ENCODE data around the gene RHBDL2.
"Not testable (repeated sequence)": the region's sequence is repeated elsewhere in the genome, so short reads cannot be mapped to it uniquely, and the experiment has no call there.

Gene RHBDL2, protein sequence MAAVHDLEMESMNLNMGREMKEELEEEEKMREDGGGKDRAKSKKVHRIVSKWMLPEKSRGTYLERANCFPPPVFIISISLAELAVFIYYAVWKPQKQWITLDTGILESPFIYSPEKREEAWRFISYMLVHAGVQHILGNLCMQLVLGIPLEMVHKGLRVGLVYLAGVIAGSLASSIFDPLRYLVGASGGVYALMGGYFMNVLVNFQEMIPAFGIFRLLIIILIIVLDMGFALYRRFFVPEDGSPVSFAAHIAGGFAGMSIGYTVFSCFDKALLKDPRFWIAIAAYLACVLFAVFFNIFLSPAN

DNA sequence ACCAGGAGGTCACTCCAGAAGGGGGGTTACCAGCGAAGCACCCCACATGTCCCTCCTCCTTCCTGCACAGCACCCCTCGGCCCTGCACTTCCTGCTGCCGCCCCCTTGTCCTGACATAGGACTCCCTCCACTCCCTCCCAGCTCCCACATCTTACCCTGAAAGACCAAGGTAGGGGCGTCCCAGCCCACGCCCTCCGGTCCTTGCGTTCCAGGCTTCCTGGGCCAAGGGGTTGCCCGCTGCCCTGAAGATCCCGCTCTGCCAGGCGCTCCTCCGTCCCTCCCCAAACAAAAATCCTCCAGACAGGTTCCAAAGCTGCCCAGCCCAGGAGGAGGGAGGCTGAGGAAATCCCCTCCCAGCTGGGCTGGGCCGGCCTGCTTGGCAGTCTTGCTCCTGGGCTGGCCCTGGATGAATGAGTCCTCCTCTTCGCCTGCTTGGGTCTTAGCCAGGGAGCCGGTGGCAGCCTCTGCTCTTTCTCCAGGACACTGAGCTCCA lies at the start of gene RHBDL2:
Gene RHBDL2, minus strand, starts transcription at position 304 of the 493 bp plus-strand sequence. CDS start 22,618 bp downstream, outside the sequence.
- in situ Hi-C loops (cut with MboI; ENCODE audit: low sequenced_read_pairs), result no loop called here

DNA sequence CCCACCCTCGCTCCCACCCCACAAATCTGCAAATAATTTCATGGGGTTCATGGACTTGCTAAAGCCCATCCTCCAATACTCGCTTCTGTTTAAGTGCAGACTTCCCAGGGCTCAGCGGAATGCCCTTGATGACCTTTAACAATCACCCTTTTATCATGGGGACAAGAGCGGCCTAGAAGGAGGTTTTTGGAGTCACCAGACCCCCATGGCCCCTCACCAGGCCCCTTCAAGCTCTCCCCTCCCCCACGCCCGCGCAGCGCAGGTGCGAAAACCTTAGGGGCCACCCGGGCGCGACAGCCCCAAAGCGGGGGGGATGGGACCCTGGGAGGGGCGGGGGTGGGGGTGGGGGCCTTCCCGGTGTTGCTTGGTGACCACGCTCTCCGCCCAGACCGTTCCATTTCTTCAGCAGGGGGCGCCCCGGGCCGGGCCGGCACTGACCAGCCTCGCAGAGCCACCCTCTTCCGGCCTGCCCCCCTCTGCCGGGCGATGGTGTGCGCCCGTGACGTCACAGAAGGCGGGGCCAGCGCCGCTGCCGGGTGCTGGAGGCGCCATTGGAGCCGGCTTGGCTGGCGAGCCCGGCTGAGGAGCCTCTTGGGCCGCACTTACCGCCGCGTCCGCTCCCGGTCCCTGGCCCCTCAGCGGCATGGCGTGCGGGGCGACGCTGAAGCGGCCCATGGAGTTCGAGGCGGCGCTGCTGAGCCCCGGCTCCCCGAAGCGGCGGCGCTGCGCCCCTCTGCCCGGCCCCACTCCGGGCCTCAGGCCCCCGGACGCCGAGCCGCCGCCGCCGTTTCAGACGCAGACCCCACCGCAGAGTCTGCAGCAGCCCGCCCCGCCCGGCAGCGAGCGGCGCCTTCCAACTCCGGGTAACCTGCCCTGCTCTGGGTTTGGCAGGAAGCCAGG lies 49.4 kb upstream of the RHBDL2 start, which contains the start of gene AKIRIN1:
Gene AKIRIN1, plus strand, starts transcription at position 539 of the 900 bp plus-strand sequence. Its CDS starts 105 bp downstream, at position 644.
- in situ Hi-C loops (cut with MboI; ENCODE audit: low sequenced_read_pairs), result no loop called here

DNA sequence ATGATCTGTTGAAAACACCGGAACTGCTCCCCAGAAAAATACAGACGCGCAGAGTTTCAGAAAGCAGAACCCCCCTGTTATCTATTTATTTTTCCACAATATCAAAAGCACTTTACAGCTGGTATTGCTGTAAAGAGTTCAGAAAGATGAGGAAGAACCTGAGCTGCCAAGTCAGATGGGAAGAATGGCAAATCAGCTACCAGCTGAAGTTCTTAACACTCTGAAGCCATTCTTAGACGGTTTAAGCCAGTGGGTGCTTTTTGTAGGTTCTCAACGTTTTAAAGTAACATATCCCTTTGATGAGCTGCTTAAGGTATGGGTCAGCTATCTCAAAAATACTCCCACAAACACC lies 48.7 kb upstream of the RHBDL2 start:
- in situ Hi-C loops (cut with MboI; ENCODE audit: low sequenced_read_pairs), result no loop called here

DNA sequence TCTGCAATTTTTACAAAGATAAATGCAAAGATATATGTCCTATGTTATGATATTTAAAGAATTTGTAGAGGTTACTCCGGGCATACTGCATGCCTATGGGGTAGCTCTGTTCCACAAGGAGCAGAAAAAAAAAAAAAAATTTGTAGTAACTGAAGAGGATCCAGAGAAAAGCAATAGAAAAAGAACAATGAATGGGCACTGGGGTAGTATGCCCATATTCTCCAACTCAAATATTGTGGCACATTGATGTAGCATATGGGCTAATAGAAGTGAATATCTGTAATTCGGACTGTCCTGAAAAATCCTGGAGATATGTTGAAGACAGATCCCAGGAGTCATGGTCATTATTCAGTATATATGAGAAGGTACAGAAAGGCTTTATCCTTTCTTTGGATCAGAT lies 48.3 kb upstream of the RHBDL2 start:
- in situ Hi-C loops (cut with MboI; ENCODE audit: low sequenced_read_pairs), result no loop called here

DNA sequence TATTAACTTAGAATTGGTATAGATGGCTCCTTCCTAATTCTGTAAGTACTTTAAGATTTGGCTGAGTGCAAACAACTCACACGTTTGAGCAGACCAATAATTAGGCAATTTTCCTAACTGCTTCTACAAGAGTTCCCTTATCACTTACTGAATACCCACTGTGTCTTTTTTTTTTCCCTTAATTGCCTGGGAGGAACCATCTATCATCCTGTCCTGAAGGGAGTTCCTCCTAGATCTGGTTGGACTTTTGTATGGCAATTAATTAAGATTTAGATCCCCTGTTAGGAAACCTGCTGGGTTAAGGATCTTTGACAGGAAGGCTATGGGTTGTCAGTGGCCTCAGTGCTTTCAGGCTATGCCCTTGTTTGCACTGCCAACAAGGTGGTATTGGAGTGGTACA lies 37.8 kb upstream of the RHBDL2 start:
- in situ Hi-C loops (cut with MboI; ENCODE audit: low sequenced_read_pairs), result not testable (repeated sequence)

DNA sequence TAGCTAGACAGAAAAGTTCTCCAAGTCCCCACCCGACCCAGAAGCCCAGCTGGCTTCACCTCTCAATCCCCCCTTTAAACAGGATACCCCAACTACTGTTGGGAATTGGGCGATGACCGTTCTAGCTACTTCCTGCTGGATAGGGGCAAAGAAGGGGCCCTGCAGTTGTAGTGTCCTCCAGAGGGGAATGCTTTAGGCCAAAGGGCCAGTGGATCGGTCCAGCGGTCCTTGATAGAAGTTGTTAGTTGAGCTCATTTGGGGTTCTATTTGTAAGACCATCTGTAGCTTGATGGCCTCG lies 36.6 kb upstream of the RHBDL2 start:
- in situ Hi-C loops (cut with MboI; ENCODE audit: low sequenced_read_pairs), result not testable (repeated sequence)

DNA sequence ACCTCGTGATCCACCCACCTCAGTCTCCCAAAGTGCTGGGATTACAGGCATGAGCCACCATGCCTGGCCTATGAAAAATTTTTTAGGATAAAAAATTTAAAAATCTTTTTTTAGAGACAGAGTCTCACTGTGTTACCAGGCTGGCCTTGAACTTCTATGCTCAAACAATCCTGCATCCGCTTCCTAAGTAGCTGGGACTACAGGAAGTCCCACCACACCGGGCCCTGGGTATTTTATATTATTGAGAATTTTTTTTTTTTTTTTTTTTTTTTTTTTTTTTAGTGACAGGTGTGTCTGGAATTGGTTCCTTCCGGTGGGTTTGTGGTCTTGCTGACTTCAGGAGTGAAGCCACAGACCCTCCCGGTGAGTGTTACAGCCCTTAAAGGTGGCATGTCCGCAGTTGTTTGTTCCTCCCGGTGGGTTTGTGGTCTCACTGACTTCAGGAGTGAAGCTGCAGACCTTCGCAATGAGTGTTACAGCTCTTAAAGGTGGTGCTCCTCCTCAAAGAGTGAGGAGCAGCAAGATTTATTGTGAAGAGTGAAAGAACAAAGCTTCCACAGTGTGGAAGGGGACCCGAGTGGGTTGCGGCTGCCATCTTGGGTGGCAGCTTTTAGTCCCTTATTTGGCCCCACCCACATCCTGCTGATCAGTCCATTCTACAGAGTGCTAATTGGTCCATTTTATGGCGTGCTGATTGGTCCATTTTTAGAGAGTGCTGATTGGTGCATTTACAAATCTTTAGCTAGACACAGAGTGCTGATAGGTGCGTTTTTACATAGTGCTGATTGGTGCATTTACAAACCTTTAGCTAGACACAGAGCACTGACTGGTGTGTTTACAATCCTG lies 36.0 kb upstream of the RHBDL2 start:
- in situ Hi-C loops (cut with MboI; ENCODE audit: low sequenced_read_pairs), result not testable (repeated sequence)

DNA sequence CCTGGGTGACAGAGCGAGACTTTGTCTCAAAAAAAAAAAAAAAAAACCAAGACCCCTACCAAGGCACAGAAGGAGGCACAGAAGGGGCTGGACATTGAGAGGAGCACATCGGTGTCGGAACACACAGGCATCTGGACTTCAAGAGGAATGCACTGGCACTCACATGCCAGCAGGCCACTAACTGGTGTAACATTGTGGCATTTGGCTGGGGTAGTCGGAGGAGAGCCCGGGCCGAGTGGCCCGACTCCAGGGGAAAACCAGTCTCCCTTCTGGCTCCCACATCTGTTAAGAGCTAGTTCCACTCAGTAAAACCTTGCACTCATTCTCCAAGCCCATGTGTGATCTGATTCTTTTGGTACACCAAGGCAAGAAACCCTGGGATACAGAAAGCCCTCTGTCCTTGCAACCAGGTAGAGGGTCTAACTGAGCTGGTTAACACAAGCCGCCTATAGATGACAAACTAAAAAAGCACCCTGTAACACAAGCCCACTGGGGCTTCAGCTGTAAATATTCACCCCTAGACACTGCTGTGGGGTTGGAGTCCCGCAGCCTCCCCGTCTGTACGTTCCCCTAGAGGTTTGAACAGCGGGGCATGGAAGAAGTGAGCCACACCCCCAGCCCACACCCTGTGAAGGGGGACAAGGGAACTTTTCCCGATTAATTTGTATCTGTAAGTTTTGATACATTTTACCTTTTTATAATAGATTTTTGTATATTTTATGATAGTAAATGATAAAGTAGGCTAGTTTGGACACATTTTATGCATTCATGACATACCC lies 32.2 kb upstream of the RHBDL2 start:
- in situ Hi-C loops (cut with MboI; ENCODE audit: low sequenced_read_pairs), result no loop called here

DNA sequence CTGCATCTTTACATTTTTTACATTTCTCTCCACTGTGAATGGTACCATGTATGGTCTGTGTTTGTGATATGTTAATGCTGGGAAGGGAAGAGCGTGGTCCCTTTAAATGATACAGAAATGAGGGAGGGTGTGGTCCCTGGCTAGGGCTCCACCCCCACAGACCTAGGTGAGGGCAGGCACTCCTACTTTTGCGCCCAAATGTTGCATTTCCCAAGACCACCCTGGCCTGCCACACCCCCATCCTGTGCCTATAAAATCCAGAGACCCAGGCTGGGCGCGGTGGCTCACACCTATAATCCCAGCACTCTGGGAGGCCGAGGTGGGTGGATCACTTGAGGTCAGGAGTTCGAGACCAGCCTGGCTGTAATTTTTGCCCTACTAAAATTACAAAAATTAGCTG lies 31.5 kb upstream of the RHBDL2 start:
- in situ Hi-C loops (cut with MboI; ENCODE audit: low sequenced_read_pairs), result not testable (repeated sequence)

DNA sequence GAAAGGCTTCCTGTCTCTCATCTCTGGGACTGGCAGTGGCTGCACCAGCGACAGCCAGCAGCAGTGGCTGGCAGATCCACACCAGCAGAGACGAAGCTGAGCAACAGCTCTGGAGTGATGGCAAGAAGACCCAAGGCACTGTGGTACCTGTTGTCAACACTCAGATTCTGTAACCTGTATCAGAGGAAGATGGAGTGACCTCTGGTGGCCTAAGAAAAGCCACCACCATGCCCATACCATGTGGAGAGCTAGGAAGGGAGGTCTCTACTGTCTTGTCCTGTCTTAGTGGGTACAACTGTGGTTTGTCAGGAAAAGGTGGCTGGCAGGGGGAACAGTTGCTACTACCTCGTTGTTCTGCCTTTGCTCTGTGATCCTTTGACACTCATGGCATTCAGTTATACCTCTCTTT lies 22.5 kb upstream of the RHBDL2 start:
- in situ Hi-C loops (cut with MboI; ENCODE audit: low sequenced_read_pairs), result no loop called here

DNA sequence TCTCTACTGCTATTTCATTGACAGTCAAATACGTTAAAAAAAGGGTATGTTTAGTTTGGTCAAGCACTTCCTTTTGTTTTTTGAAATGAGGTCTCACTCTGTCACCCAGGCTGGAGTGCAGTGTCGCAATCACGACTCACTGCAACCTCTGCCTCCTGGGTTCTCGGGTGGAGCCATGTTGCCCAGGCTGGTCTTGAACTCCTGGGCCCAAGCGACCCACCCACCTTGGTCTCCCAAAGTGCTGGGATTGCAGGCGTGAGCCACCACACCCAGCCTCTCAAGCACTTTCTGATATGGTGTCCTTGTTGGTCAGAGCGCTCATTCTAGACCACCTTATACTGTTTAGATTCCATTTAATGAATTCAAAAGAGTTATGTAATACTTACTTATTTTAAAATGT lies 20.9 kb upstream of the RHBDL2 start:
- in situ Hi-C loops (cut with MboI; ENCODE audit: low sequenced_read_pairs), result no loop called here

DNA sequence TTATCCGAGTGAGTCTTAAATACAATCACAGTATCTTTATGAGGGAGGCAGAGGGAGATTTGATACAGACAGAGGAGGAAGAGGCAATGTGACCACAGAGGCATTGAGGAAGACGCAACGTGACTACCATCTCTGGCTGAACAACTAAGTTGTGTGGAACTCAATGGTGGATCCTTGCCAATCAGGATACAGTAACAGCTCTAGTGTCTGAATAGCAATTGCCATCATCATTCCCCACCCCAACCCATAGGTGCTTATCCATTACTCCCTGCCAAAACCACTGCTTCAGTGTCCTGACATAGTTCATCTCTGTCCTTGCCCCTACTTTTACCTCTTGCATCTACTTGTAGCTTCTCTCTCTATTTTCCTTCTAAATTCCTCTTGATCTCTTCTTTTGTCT lies 20.5 kb upstream of the RHBDL2 start:
- in situ Hi-C loops (cut with MboI; ENCODE audit: low sequenced_read_pairs), result no loop called here

DNA sequence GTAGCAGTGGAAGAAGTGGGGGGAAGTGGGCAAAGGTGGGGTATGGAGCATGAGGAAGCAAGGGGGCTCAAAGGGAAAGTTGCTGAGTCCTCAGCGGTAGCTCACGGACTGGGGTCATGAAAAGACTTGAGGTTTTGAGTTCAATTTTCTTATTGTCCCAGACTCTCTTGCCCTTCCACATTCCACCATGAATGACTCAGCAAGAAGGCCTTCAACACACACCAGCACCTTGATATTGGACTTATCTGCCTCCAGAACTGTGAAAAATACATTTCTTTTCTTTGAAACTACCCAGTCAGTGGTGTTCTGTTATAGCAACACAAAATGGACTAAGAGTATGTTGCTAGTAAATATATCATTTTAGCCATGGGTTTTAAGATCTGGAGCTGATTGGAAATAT lies 17.3 kb upstream of the RHBDL2 start:
- in situ Hi-C loops (cut with MboI; ENCODE audit: low sequenced_read_pairs), result no loop called here

DNA sequence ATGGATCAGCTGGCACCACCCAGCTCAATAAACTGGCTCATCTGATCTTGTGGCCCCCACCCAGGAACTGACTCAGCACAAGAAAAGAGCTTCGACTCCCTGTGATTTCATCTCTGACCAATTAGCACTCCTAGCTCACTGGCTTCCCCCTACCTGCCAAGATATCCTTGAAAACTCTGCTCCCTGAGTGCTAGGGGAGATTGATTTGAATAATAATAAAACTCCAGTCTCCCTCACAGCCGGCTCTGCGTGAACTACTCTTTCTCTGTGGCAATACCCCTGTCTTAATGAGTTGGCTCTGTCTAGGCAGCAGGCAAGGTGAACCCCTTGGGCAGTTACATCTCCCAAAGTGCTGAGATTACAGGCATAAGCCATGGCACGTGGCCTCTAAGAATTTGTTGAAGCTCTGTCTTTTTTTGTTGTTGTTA lies 11.8 kb upstream of the RHBDL2 start:
- in situ Hi-C loops (cut with MboI; ENCODE audit: low sequenced_read_pairs), result no loop called here

DNA sequence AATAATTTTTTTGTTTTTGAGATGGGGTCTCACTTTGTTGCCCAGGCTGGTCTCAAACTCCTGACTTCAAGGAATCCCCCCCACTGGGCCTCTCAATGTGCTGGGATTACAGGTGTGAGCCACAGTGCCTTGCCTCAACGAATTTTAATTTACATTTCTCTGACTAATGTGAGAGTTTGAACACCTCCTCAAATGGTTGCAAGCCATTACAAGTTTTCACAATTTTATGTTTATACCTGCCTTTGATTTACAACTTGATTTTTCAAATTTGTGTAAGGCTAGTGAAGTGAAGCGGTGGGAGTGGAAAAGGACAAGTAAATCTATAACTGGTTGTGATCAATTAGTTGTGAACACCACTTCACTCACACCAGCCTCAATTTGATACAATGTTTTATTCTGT lies 8.9 kb upstream of the RHBDL2 start:
- in situ Hi-C loops (cut with MboI; ENCODE audit: low sequenced_read_pairs), result no loop called here

DNA sequence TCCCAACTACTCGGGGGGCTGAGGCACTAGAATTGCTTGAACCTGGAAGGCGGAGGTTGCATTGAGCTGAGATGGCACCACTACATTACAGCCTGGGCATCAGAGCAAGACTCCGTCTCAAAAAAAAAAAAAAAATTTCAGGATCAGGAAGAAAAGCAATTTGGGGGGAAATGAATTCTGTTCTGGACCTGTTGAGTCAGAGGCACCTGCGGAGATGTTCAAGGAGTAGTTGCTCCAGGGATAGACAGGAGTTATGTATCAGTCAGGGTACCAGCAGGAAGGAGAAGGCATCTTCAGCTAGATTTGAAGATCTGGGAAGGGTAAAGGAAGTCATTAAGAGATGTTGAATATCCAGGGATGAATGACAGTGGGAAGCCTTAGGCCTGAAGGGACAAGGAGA lies 2.9 kb upstream of the RHBDL2 start:
- in situ Hi-C loops (cut with MboI; ENCODE audit: low sequenced_read_pairs), result no loop called here

DNA sequence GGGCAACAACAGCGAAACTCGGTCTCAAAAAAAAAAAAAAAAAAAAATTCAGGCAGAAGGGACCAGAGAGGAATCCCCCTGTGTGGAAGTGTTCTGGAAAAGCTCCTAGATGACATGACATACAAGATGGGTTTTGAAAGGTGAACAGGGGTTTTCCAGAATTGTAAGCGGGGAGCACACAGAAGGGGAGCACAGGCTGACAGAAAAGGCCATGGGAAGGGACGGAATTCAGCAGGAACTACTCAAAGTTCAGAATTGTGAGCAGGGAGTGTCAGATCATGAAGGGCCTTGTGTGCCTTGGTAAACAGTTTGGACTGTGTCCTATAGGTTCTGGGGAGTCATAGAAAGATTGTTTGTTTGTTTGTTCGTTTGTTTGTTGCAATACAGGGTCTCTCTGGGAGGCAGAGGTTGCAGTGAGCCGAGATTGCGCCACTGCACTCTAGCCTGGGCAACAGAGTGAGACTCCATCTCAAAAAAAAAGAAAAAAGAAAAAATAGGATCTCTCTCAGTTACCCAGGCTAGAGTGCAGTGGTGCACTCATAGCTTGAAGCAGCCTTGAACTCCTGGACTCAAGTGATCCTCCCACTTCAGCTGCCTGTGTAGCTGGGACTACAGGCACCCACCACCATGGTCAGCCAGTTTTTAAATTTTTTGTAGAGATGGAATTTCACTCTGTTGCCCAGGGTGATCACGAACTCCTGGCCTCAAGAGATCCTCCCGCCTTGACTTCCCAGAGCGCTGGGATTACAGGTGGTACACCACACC lies 1.2 kb upstream of the RHBDL2 start:
- in situ Hi-C loops (cut with MboI; ENCODE audit: low sequenced_read_pairs), result no loop called here

DNA sequence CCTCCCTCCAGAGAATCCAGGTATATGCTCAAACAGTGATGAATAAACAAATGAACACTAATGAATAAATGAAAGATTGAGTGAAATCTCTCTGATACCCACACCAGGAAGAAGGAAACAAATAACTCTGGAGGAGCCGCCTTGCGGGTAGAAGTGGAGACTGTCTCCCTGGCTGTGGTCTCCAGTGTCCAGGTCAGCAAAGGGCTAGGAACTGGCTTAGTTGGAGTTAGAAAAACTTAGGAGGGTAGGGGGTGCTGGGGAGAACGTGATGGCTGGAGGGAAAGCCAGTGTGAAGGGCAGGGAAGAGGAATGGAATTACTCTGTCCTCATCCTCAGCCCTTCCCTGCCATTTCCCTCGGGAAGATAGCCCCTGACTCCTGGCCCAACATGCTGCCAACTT lies 537 bp downstream of the RHBDL2 start:
- in situ Hi-C loops (cut with MboI; ENCODE audit: low sequenced_read_pairs), result no loop called here

DNA sequence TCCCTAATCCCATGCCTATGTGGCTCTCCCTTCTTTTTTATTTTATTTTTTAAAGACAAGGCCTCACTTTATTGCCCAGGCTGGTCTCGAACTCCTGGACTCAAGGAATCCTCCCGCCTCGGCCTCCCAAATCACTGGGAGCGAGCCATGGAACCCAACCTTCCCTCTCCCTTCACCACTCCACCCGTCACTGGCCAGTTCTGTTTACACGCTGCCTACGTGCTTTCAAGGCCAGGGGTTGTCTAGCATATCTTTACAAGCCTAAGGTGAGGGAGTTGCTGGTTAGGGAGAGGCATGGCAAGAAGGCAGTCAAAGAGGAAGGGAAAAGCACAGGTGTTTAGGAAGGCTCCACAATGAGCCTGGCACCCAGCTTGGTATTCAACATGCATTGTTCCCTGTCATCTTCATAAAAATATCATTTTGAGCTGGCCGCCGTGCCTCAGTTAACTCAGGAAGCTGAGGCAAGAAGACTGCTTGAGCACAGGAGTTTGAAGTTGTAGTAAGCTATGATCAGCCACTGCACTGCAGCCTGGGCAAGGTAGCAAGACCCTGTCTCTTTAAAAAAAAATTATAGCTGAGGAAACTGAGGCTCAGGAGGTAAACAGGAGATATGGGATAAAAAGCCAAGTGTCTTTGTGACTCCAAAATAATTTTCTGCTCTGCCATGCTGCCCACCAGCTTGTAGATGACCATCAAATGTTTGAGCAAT lies 1.1 kb downstream of the RHBDL2 start:
- in situ Hi-C loops (cut with MboI; ENCODE audit: low sequenced_read_pairs), result no loop called here

Data from hTERT RPE-1 (cell line).